ENCODE results near the gene STK17B.

- TF ChIP-seq EZH2phosphoT487 (IDR thresholded peaks at IDR 0.05; ENCODE audit: borderline replicate concordance, low read length) (no peak), CTCF (conservative IDR thresholded peaks at IDR 0.05; ENCODE audit: low read depth, low read length) (no peak), EZH2 (IDR thresholded peaks at IDR 0.05; ENCODE audit: low read length, unreplicated experiment) (no peak)
These were observed 2.1 kb upstream of the STK17B start for GRCh38 chr2:196173505-196173904.
